ENCODE data around the gene FGF5.

DNA sequence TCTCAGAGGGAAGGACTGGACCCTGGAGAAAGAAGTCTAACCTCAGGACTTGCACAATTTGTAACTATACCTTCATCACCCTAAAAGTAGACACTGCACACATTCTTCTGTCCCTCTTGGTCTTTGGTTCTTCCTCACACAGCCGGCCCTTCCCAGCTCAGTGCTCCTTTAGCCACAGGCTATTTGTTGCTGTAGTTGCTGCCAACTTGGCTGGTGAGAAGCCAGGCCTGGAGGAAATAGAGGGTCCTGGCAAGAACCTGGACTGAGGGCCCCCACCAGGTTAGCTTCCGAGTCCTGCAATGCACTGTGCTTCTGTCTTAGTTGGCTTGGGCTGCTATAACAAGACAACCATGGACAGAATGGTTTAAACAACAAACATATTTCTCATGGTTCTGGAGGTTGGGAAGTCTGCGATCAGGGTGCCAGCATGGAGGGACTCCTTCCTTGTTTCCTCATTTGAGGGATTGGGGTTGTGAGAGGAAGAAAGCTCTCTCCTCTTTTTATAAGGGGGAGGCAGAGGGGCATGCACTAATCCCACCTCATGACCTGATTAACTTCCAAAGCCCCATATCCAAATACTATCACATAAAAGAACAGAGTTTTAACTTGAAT is 4.4 kb upstream of the FGF5 start:
- TF ChIP-seq CTCF (IDR thresholded peaks at IDR 0.05), result no peak
- no peak for TF ChIP-seq POLR2A (IDR thresholded peaks at IDR 0.05)

Measured in transverse colon (tissue), 3 donors.